ENCODE measurements around the gene SLC35B1. TPM values are rescaled to one million over a fixed set of nuclear protein-coding genes. Genes with fewer than 3 reads are reported as not detected.

The SLC35B1 gene
- total RNA-seq, 1 experiment from 2014 or later, result 55.9 TPM

- TF ChIP-seq STAT6 (CRISPR knock-in tag; conservative IDR thresholded peaks at IDR 0.05; ENCODE audit: low read depth) (no peak), E2F4 (CRISPR knock-in tag; IDR thresholded peaks at IDR 0.05; ENCODE audit: borderline replicate concordance, low read depth) (no peak), IRF2 (CRISPR knock-in tag; IDR thresholded peaks at IDR 0.05; ENCODE audit: borderline replicate concordance, low read depth) (no peak), SMAD4 (CRISPR knock-in tag; IDR thresholded peaks at IDR 0.05) (no peak), ARID4B (CRISPR knock-in tag; IDR thresholded peaks at IDR 0.05; ENCODE audit: borderline replicate concordance) (no peak), PRDM15 (CRISPR knock-in tag; IDR thresholded peaks at IDR 0.05) (no peak), CDX4 (CRISPR knock-in tag; IDR thresholded peaks at IDR 0.05; ENCODE audit: borderline replicate concordance) (no peak)
These were observed 33.9 kb upstream of the SLC35B1 start (continued) for GRCh38 chr17:49741692-49742076.

GRCh38 chr17:49741009-49741691 lies 33.4 kb upstream of the SLC35B1 start:
- no peaks in the 10 kb centered on the region for H3K9me3 Mint-ChIP-seq
- no peak overlapping the region for H3K27ac Mint-ChIP-seq
- H3K36me3 Mint-ChIP-seq, result peaks cover 5% of the 10 kb centered on the region; the same call in 1 of the 2 replicates
- ATAC-seq, result no peak
- H3K4me3 Mint-ChIP-seq, result no peak overlapping the region
- H3K27me3 Mint-ChIP-seq (ENCODE audit: low read depth), result no peaks in the 10 kb centered on the region
- POLR2A ChIA-PET, result no interaction called here
- CTCF ChIA-PET, result no interaction called here
- H3K4me1 Mint-ChIP-seq, result peaks cover under 1% of the 10 kb centered on the region
- DNase-seq (ENCODE audit: low spot score), result no peak
- TF ChIP-seq ZNF138 (CRISPR knock-in tag; conservative IDR thresholded peaks at IDR 0.05) (no peak), SP1 (CRISPR knock-in tag; conservative IDR thresholded peaks at IDR 0.05) (no peak), ARID4B (CRISPR knock-in tag; IDR thresholded peaks at IDR 0.05; ENCODE audit: borderline replicate concordance) (no peak), USF2 (CRISPR knock-in tag; IDR thresholded peaks at IDR 0.05) (no peak), FOXP1 (CRISPR knock-in tag; IDR thresholded peaks at IDR 0.05; ENCODE audit: borderline replicate concordance) (no peak), USF1 (CRISPR knock-in tag; IDR thresholded peaks at IDR 0.05) (no peak)

Data from WTC11 (cell line).